Measurements from ENCODE around the gene ZNF620.
"Not testable (repeated sequence)": the region's sequence is repeated elsewhere in the genome, so short reads cannot be mapped to it uniquely, and the experiment has no call there.

ZNF620 gene

GRCh38 chr3:40505599-40506462, at the start of gene ZNF620:
Gene ZNF620, plus strand, starts transcription at chr3:40506039. Its CDS starts 314 bp downstream, at chr3:40506353.
- DNase-seq (ENCODE audit: extremely low read depth in 1 of 2, low read depth in 1 of 2): peak in 1 of 2 donors; percentile 38

- DNase-seq (ENCODE audit: extremely low read depth in 1 of 2, low read depth in 1 of 2): no peak
These were observed 49.4 kb upstream of the ZNF620 start for GRCh38 chr3:40456279-40456939.

- peak; percentile 81 to 89 for DNase-seq (ENCODE audit: extremely low read depth in 1 of 2, low read depth in 1 of 2)
These were observed 48.7 kb upstream of the ZNF620 start, which contains the start of gene RPL14 for GRCh38 chr3:40456940-40457823. Gene RPL14, plus strand, starts transcription at chr3:40457339. Its CDS starts 133 bp downstream, at chr3:40457472.

- no peak for DNase-seq (ENCODE audit: extremely low read depth in 1 of 2, low read depth in 1 of 2)
These were observed 47.4 kb upstream of the ZNF620 start for GRCh38 chr3:40458473-40458872.

GRCh38 chr3:40460481-40460880, 45.4 kb upstream of the ZNF620 start:
- DNase-seq (ENCODE audit: extremely low read depth in 1 of 2, low read depth in 1 of 2): not testable (repeated sequence)

GRCh38 chr3:40461161-40461560, 44.7 kb upstream of the ZNF620 start:
- no peak for DNase-seq (ENCODE audit: extremely low read depth in 1 of 2, low read depth in 1 of 2)

- DNase-seq (ENCODE audit: extremely low read depth in 1 of 2, low read depth in 1 of 2): not testable (repeated sequence)
These were observed 43.0 kb upstream of the ZNF620 start for GRCh38 chr3:40462838-40463237.

GRCh38 chr3:40463579-40463978, 42.3 kb upstream of the ZNF620 start:
- DNase-seq (ENCODE audit: extremely low read depth in 1 of 2, low read depth in 1 of 2): no peak

- no peak for DNase-seq (ENCODE audit: extremely low read depth in 1 of 2, low read depth in 1 of 2)
These were observed 41.3 kb upstream of the ZNF620 start for GRCh38 chr3:40464339-40465110.

GRCh38 chr3:40465111-40465407, 40.8 kb upstream of the ZNF620 start:
- no peak for DNase-seq (ENCODE audit: extremely low read depth in 1 of 2, low read depth in 1 of 2)

- no peak for DNase-seq (ENCODE audit: extremely low read depth in 1 of 2, low read depth in 1 of 2)
These were observed 40.4 kb upstream of the ZNF620 start for GRCh38 chr3:40465456-40465855.

GRCh38 chr3:40468018-40468417, 37.8 kb upstream of the ZNF620 start:
- DNase-seq (ENCODE audit: extremely low read depth in 1 of 2, low read depth in 1 of 2): no peak

- DNase-seq (ENCODE audit: extremely low read depth in 1 of 2, low read depth in 1 of 2): no peak
These were observed 35.1 kb upstream of the ZNF620 start for GRCh38 chr3:40470701-40471100.

- DNase-seq (ENCODE audit: extremely low read depth in 1 of 2, low read depth in 1 of 2): peak in 1 of 2 donors; percentile 25
These were observed 29.1 kb upstream of the ZNF620 start, which contains the start of gene ZNF619 for GRCh38 chr3:40476478-40477470. Gene ZNF619, plus strand, starts transcription at chr3:40477122. Its CDS starts 858 bp downstream, at chr3:40477980.

- no peak for DNase-seq (ENCODE audit: extremely low read depth in 1 of 2, low read depth in 1 of 2)
These were observed 28.2 kb upstream of the ZNF620 start for GRCh38 chr3:40477666-40478065.

- no peak for DNase-seq (ENCODE audit: extremely low read depth in 1 of 2, low read depth in 1 of 2)
These were observed 18.7 kb upstream of the ZNF620 start for GRCh38 chr3:40487172-40487571.

GRCh38 chr3:40490916-40491315, 14.9 kb upstream of the ZNF620 start:
- DNase-seq (ENCODE audit: extremely low read depth in 1 of 2, low read depth in 1 of 2): no peak

- DNase-seq (ENCODE audit: extremely low read depth in 1 of 2, low read depth in 1 of 2): no peak
These were observed 11.1 kb upstream of the ZNF620 start for GRCh38 chr3:40494698-40495097.

- no peak for DNase-seq (ENCODE audit: extremely low read depth in 1 of 2, low read depth in 1 of 2)
These were observed 8.6 kb upstream of the ZNF620 start for GRCh38 chr3:40497288-40497687.
